ENCODE data around the gene TMEM44.
A peak's percentile ranks its signal among the peaks of the same experiment; 100 is the strongest.

Gene TMEM44

DNA sequence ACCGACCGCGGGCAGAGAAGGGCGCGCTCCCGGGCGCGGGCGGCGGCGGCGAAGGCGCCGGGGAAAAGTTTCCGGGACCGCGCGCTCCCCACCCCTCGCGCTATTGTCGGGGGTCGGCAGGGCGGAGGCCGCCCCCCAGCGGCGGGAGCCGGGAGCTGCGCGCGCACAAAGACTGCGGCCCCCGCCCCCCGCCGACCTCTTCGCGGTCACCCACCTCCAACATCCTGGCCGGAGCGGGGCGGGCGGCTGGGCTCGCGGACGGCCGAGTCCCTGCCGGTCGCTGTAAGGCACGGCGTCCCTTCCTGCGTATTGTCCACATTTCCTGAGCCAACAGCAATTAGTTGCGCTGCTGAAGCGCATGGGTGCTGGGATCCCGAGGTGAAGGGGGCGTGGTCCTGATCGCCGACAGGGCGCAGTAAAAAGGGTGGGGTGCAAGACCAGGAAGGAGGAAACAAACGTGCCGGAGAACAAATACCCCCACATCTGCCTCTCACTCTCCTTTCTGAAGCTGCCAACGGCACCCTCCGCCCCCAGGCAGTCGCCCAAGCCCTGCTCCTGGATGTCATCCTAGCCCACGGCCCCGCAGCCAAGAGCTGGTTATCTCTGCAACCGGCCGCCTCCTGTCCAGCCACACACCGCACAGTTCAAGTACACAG lies at the start of gene TMEM44:
Gene TMEM44, minus strand, starts transcription at position 71 of the 656 bp plus-strand sequence. CDS start 204 bp downstream, outside the sequence.
- DNase-seq (ENCODE audit: low read depth in 1 of 2, low spot score in 1 of 2) = peak; percentile 18 to 23

DNA sequence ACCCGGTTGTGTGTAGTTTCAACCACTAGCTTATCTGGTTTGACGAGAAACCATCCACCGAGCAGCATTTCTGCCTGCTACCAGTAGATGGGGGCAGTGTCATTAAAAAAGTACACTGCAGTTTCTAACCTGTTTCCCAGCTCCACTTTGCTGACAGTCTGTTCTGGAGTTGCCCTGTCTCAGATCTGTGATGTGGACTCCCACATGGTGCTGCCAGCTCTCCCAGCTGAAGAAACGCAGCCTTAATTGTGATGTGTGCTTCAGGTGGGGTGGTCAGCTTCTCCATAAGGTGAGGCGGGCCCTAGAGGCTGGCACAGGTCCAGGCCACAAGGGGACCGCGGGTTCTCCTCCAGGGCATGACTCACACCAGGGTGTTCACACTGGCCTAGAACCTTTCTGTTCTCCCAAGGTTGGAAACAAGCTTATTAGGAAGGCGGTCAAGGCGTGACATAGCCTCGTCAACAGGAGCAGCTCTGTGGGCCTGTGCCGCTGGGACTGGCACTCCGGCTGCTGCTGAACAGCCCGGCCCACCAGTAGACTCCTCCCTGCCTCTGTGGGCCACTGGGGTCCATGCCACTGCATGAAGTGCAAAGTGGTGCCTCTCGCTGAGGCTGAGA lies 49.6 kb upstream of the TMEM44 start:
- peak; percentile 44 to 76 for DNase-seq (ENCODE audit: low read depth in 1 of 2, low spot score in 1 of 2)

- no peak for DNase-seq (ENCODE audit: low read depth in 1 of 2, low spot score in 1 of 2)
Measured at GRCh38 chr3:194682189-194682693, 49.0 kb upstream of the TMEM44 start.

DNA sequence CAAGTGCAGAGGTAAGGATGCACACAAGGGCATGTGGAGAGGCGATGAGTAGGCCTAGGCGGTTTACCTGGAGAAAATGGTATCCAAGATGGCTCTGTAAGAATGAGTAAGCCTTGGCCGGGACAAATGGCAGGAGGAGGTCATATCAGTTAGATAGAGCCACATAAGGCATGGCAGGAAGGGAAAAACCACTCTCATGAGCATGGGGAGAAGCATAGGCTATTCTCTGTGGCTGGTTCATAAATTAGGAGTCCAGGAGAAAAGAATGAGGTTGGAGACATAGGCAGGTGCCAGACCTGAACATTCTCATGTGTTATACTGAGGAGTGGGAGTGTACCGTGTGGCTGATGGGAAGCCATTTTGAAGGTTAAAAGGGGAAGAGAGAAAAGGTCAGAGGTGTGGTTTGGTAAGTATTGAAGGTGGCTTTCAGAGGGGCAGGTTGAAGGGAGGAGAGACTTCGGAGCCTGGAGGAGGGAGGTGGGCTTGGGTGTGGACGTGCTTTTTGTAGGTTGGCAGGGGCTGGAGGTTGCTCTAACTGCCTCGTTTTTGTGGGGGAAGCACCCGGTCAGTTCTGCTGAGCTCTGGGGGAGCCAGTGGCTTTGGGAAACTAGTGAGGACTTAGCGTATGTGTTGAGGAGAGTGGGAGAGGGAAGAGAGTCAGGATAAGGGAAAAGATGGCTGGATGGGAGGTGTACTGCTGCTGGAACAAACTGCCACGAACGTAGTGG lies 47.8 kb upstream of the TMEM44 start:
- no peak for DNase-seq (ENCODE audit: low read depth in 1 of 2, low spot score in 1 of 2)

GRCh38 chr3:194676471-194676870 lies 43.3 kb upstream of the TMEM44 start:
- DNase-seq (ENCODE audit: low read depth in 1 of 2, low spot score in 1 of 2) = no peak

- DNase-seq (ENCODE audit: low read depth in 1 of 2, low spot score in 1 of 2) = no peak
Measured at GRCh38 chr3:194675680-194676079, 42.5 kb upstream of the TMEM44 start.

DNA sequence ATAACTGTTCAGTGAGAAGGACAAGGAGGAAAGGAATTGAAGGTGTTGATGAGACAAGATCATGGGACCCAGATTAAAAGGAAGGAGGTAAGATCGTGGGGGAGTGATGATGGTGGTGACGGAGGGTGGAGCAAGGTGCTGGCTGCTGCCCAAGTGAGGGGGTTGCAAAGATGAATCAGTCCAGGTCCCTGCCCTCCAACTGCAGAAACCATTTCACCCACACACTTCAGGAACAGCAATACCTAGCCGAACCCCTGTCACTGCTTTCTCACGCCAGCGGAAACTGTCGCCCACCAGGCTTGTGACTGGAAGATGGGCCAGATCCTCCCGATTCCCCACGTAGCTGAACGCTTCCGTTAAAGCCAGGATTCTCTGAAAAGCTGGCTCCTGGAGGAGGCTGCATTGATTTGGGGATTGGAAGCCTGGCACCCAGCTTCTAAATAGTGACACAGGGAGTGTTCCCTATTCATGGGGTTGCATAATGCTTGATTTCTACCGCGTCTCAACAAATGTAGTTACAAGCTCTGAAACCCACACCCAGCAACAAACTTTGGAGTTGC lies 41.9 kb upstream of the TMEM44 start:
- peak; percentile 50 to 69 for DNase-seq (ENCODE audit: low read depth in 1 of 2, low spot score in 1 of 2)

- no peak for DNase-seq (ENCODE audit: low read depth in 1 of 2, low spot score in 1 of 2)
Measured at GRCh38 chr3:194673761-194674160, 40.5 kb upstream of the TMEM44 start.

- no peak for DNase-seq (ENCODE audit: low read depth in 1 of 2, low spot score in 1 of 2)
Measured at GRCh38 chr3:194672876-194673275, 39.7 kb upstream of the TMEM44 start.

- DNase-seq (ENCODE audit: low read depth in 1 of 2, low spot score in 1 of 2) = peak; percentile 60 to 88
Measured at GRCh38 chr3:194671900-194672808, 38.9 kb upstream of the TMEM44 start, which contains the start of gene LSG1. LSG1 (minus strand) TSS chr3:194672191; CDS start chr3:194672162, 29 bp downstream.

DNA sequence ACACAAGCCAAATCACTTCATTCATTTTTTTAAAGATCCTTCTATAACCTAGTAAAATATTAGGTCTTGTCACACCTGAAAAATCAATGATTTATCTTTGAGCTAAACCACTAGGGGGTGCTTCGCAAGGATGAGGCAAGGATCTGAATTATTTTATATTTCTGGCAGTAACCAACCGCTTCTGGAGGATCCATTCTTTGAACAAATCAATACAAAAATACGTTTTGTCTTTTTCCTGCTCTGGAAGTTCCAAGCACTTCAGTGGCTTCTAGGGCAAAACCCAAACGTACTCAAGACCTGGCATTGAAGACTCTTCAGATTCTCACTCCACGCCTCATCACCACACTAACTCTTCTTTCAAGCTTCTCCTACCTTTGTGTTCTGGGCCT lies 38.3 kb upstream of the TMEM44 start:
- DNase-seq (ENCODE audit: low read depth in 1 of 2, low spot score in 1 of 2) = no peak

- no peak for DNase-seq (ENCODE audit: low read depth in 1 of 2, low spot score in 1 of 2)
Measured at GRCh38 chr3:194667363-194667762, 34.1 kb upstream of the TMEM44 start.

GRCh38 chr3:194664857-194665256 lies 31.6 kb upstream of the TMEM44 start:
- no peak for DNase-seq (ENCODE audit: low read depth in 1 of 2, low spot score in 1 of 2)

- DNase-seq (ENCODE audit: low read depth in 1 of 2, low spot score in 1 of 2) = no peak
Measured at GRCh38 chr3:194661946-194662345, 28.7 kb upstream of the TMEM44 start.

- DNase-seq (ENCODE audit: low read depth in 1 of 2, low spot score in 1 of 2) = no peak
Measured at GRCh38 chr3:194661374-194661773, 28.2 kb upstream of the TMEM44 start.

GRCh38 chr3:194659778-194660177 lies 26.6 kb upstream of the TMEM44 start:
- no peak for DNase-seq (ENCODE audit: low read depth in 1 of 2, low spot score in 1 of 2)

GRCh38 chr3:194658477-194659242 lies 25.4 kb upstream of the TMEM44 start:
- no peak for DNase-seq (ENCODE audit: low read depth in 1 of 2, low spot score in 1 of 2)

DNA sequence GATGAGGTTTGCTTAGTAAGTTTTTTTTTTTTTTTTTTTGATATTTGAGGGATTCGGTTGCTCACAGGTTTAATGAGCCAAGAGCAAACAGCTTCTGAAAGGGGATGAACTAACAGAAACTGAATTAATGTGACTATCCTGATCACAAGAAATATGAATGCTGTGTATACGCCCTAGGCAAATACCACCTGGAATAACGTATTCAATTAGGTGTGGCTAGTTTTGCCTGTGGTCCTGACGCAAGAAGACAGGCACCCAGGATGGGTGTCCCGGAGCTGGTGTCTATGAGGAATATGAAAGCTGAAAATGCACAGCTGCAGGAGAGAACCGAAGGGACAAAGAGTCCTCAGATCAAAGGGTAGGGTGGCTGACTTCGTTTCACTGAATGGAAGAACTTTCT lies 24.2 kb upstream of the TMEM44 start:
- DNase-seq (ENCODE audit: low read depth in 1 of 2, low spot score in 1 of 2) = no peak

DNA sequence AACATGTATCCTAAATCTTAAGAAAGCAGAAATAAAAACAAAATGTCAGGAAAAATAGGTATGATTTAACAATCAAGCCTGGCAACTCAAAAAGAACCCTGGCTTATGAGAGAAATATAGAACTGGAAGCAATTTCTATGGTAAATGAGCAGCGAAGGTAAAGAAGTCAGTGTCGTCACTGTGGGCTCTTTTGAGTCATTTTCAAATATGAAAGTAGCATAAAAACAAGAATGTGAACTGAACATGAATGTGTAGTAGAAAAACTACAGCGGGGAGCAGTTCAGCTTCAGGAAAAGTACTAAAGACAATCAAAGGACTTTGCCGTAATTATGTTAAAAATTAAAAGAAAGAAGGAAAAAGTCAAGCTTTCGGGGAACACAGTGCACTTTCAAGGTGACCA lies 21.2 kb upstream of the TMEM44 start:
- DNase-seq (ENCODE audit: low read depth in 1 of 2, low spot score in 1 of 2) = no peak

- DNase-seq (ENCODE audit: low read depth in 1 of 2, low spot score in 1 of 2) = no peak
Measured at GRCh38 chr3:194647747-194648146, 14.5 kb upstream of the TMEM44 start.
